GM23248 (cell line): ENCODE measurements around the gene KRT84.

Source experiments
- EZH2 ChIP-seq: fragments of 200-600 bp; sonication (generic); IDR thresholded peaks from 2 replicates; pipeline ENCODE4 v1.6.1; 2018; ENCODE audit warnings: antibody characterized with exemption, mild to moderate bottlenecking; ENCODE audit not compliant: insufficient read depth, poor library complexity, severe bottlenecking
- EZH2phosphoT487 ChIP-seq: fragments of 200-600 bp; sonication (generic); IDR thresholded peaks from 2 replicates; pipeline ENCODE4 v1.6.1; 2018; ENCODE audit warnings: antibody characterized with exemption, moderate library complexity, mild to moderate bottlenecking, low read depth; ENCODE audit not compliant: insufficient read depth

- TF ChIP-seq EZH2: no peak
- TF ChIP-seq EZH2phosphoT487: no peak
Measured at GRCh38 chr12:52360663-52361271, 24.7 kb downstream of the KRT84 start.
